Breast epithelium (tissue), 3 donors: Measurements from ENCODE around the gene TIMM10B.

Source experiments
- POLR2A ChIP-seq: fragments of 450-650 bp; IDR thresholded peaks from one replicate; pipeline ENCODE4 v1.6.1; 2016; ENCODE audit warnings: antibody characterized with exemption, mild to moderate bottlenecking, moderate library complexity
- POLR2AphosphoS5 ChIP-seq, 3 donors: sonication (generic); formaldehyde crosslinking; IDR thresholded peaks; one replicate each; pipeline ENCODE4 v1.6.1; 2017; ENCODE audit warnings: antibody characterized with exemption in 3 of 3
- TF ChIP-seq, protein P1 (sequence below), 3 donors: fragments of 450-650 bp; IDR thresholded peaks; one replicate each; pipeline ENCODE4 v1.5.1; 2016 to 2017; ENCODE audit warnings: antibody characterized with exemption in 3 of 3, mild to moderate bottlenecking in 3 of 3, moderate library complexity in 3 of 3

DNA sequence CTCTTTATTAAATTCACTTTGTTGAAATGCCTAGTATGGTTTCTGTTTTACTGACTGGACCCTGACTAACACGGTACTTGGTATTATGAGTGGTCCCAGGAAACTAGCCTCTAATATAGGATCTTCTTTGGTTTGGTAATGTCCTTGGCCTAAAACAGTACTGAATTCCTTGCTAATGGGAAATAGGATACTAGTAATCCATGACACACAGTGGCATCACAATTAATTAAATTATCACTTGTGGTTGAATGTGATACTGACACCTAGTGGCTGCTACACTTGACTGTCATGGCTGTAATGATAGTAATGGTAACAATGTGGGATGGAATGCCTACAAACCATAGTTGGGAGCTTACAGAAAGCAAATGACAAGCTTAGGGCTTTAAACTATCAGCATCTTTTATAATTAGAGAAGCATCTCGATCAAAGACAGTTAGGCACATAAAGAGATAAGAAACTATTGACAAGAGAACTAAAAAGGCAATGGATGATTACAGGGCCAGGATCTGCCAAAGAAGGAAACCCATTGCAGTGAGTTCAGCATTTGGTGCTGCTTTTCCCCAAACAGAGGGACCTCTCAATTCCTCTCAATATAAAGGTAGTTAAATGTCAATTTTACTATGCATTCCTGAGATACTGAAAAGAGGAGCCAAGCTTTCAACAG lies 24.4 kb downstream of the TIMM10B start:
- TF ChIP-seq POLR2AphosphoS5 (IDR thresholded peaks at IDR 0.05) (no peak), POLR2A (no peak)
- TF ChIP-seq, protein P1, sequence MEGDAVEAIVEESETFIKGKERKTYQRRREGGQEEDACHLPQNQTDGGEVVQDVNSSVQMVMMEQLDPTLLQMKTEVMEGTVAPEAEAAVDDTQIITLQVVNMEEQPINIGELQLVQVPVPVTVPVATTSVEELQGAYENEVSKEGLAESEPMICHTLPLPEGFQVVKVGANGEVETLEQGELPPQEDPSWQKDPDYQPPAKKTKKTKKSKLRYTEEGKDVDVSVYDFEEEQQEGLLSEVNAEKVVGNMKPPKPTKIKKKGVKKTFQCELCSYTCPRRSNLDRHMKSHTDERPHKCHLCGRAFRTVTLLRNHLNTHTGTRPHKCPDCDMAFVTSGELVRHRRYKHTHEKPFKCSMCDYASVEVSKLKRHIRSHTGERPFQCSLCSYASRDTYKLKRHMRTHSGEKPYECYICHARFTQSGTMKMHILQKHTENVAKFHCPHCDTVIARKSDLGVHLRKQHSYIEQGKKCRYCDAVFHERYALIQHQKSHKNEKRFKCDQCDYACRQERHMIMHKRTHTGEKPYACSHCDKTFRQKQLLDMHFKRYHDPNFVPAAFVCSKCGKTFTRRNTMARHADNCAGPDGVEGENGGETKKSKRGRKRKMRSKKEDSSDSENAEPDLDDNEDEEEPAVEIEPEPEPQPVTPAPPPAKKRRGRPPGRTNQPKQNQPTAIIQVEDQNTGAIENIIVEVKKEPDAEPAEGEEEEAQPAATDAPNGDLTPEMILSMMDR (IDR thresholded peaks at IDR 0.05), result peak in 2 of 3 donors; percentile 60 to 70
